Measurements from ENCODE around the gene HEATR5A.

DNA sequence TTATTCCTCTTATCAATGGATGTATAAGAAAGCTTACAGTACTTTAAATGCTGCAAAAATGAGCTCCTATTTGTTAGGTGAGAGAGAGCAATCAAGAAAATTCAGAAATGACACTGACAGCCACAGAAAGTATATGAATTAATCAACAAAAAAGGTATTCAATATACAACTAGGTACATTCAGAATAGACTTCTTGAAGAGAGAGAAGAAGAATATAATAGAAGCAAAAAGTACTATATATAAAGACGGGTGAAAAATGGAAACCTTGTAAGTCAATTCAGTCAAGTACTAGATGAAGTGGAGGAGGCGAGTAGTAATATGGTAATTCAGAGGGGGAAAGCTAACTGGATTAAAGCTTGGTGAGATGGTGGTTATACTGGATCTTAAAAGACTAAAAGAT is 74.3 kb downstream of the HEATR5A start:
- TF ChIP-seq ZFP30 (CRISPR knock-in tag; IDR thresholded peaks at IDR 0.05) (no peak), TCF4 (CRISPR knock-in tag; IDR thresholded peaks at IDR 0.05; ENCODE audit: borderline replicate concordance) (no peak), CSDC2 (CRISPR knock-in tag; IDR thresholded peaks at IDR 0.05) (no peak), GLIS3 (CRISPR knock-in tag; IDR thresholded peaks at IDR 0.05) (no peak), RARB (CRISPR knock-in tag; IDR thresholded peaks at IDR 0.05) (no peak)

Measured in SK-N-SH treated with all-trans-retinoic acid at 6 μM for 48 hours (cell line).